ENCODE results near the gene CDC34.
A peak's percentile ranks its signal among the peaks of the same experiment; 100 is the strongest.

GRCh38 chr19:532561-533363 lies 1.2 kb downstream of the CDC34 start:
- peak; percentile 17 to 71 (median 42) for TF ChIP-seq CTCF (IDR thresholded peaks at IDR 0.05)
- TF ChIP-seq POLR2A (IDR thresholded peaks at IDR 0.05) = no peak

All from tibial nerve (tissue), 3 donors.